ELF-1 (cell line): Measurements from ENCODE around the gene FJX1.

Source experiments
- DNase-seq: peaks from one replicate; pipeline ENCODE4 v3.0.0-alpha.2; 2016; ENCODE audit warnings: low read depth, low spot score

The FJX1 gene

GRCh38 chr11:35606206-35606605, 12.1 kb upstream of the FJX1 start:
- no peak for DNase-seq

- no peak for DNase-seq
Measured at GRCh38 chr11:35608502-35608901, 9.8 kb upstream of the FJX1 start.

- DNase-seq: no peak
Measured at GRCh38 chr11:35609656-35610055, 8.6 kb upstream of the FJX1 start.

- DNase-seq: no peak
Measured at GRCh38 chr11:35610631-35611030, 7.6 kb upstream of the FJX1 start.

- DNase-seq: no peak
Measured at GRCh38 chr11:35611741-35612140, 6.5 kb upstream of the FJX1 start.

- no peak for DNase-seq
Measured at GRCh38 chr11:35614939-35615569, 3.2 kb upstream of the FJX1 start.

- no peak for DNase-seq
Measured at GRCh38 chr11:35615921-35616900, 2.0 kb upstream of the FJX1 start.

GRCh38 chr11:35617316-35617686, 959 bp upstream of the FJX1 start:
- no peak for DNase-seq

GRCh38 chr11:35618497-35619115, 346 bp downstream of the FJX1 start:
- no peak for DNase-seq

- DNase-seq: peak; percentile 81
Measured at GRCh38 chr11:35619116-35619854, 1.0 kb downstream of the FJX1 start.

GRCh38 chr11:35619855-35620640, 1.8 kb downstream of the FJX1 start:
- peak; percentile 86 for DNase-seq

- no peak for DNase-seq
Measured at GRCh38 chr11:35620795-35621194, 2.5 kb downstream of the FJX1 start.

GRCh38 chr11:35621620-35622019, 3.4 kb downstream of the FJX1 start:
- DNase-seq: no peak

GRCh38 chr11:35622070-35622469, 3.8 kb downstream of the FJX1 start:
- no peak for DNase-seq

GRCh38 chr11:35623621-35624168, 5.4 kb downstream of the FJX1 start:
- DNase-seq: no peak

- DNase-seq: no peak
Measured at GRCh38 chr11:35624316-35624715, 6.1 kb downstream of the FJX1 start.

GRCh38 chr11:35624781-35625180, 6.5 kb downstream of the FJX1 start:
- DNase-seq: no peak

- no peak for DNase-seq
Measured at GRCh38 chr11:35626501-35626900, 8.2 kb downstream of the FJX1 start.

- DNase-seq: no peak
Measured at GRCh38 chr11:35629511-35629910, 11.3 kb downstream of the FJX1 start.

- no peak for DNase-seq
Measured at GRCh38 chr11:35629914-35630313, 11.7 kb downstream of the FJX1 start.

GRCh38 chr11:35631891-35632290, 13.6 kb downstream of the FJX1 start:
- DNase-seq: no peak
